PC-9 (cell line): ENCODE measurements around the gene ZSCAN9. TPM values are rescaled to one million over a fixed set of nuclear protein-coding genes. Genes with fewer than 3 reads are reported as not detected.

ENCODE experiments used
- BruUV-seq: library from RNA; stranded (reverse); fragments of 400-500 nt; replicated peaks from 2 replicates; lab custom pipeline; 2021; lab: Mats Ljungman, UMichigan
- CTCF ChIA-PET: fragments of 300-600 bp; sonication (Branson Sonifier 250); formaldehyde crosslinking; loops from one replicate; lab custom pipeline; 2022; ENCODE audit warnings: antibody characterized with exemption; lab: Charles Lee
- POLR2A ChIA-PET: fragments of 300-600 bp; sonication (Branson Sonifier 250); formaldehyde crosslinking; loops from one replicate; lab custom pipeline; 2022; ENCODE audit warnings: antibody characterized with exemption; ENCODE audit not compliant: unreplicated experiment; lab: Charles Lee
- DNase-seq, 2 experiments: peaks; one replicate each; pipeline versions ENCODE4 v3.0.0 to v3.0.0-alpha.2; 2015 to 2022; ENCODE audit warnings: mixed read lengths in 1 of 2
- H2AFZ ChIP-seq: fragments of 200-600 bp; sonication (generic); 2 replicates; pipeline ENCODE4 v1.8.1; 2017; ENCODE audit warnings: antibody characterized with exemption
- H3F3A ChIP-seq: fragments of 200-600 bp; sonication (generic); 2 replicates; pipeline ENCODE4 v1.8.1; 2017; ENCODE audit warnings: antibody characterized with exemption, mild to moderate bottlenecking, low read depth; ENCODE audit not compliant: insufficient read depth
- H3K27ac ChIP-seq: fragments of 200-600 bp; sonication (generic); 2 replicates; pipeline ENCODE4 v1.6.1; 2016; ENCODE audit warnings: mixed run types
- H3K27me3 ChIP-seq: fragments of 200-600 bp; sonication (generic); 2 replicates; pipeline ENCODE4 v1.6.1; 2016; ENCODE audit warnings: low read depth, mixed run types; ENCODE audit not compliant: insufficient read depth
- H3K36me3 ChIP-seq: fragments of 200-600 bp; sonication (generic); 2 replicates; pipeline ENCODE4 v1.6.1; 2016; ENCODE audit warnings: low read depth, mixed run types
- H3K4me1 ChIP-seq: fragments of 200-600 bp; sonication (generic); replicated peaks from 2 replicates; pipeline ENCODE4 v1.6.1; 2016; ENCODE audit warnings: mixed run types; ENCODE audit not compliant: insufficient read depth
- H3K4me2 ChIP-seq: fragments of 200-600 bp; sonication (generic); 2 replicates; pipeline ENCODE4 v1.6.1; 2017; ENCODE audit warnings: mixed run types
- H3K4me3 ChIP-seq: fragments of 200-600 bp; sonication (generic); 2 replicates; pipeline ENCODE4 v1.6.1; 2016; ENCODE audit warnings: mixed run types
- H3K79me2 ChIP-seq: fragments of 200-600 bp; sonication (generic); 2 replicates; pipeline ENCODE4 v1.6.1; 2017; ENCODE audit warnings: low read depth, mixed run types
- H3K9me2 ChIP-seq: fragments of 200-600 bp; sonication (generic); 2 replicates; pipeline ENCODE4 v1.8.1; 2017; ENCODE audit warnings: mild to moderate bottlenecking; ENCODE audit not compliant: insufficient read depth
- H3K9me3 ChIP-seq: fragments of 200-600 bp; sonication (generic); 2 replicates; pipeline ENCODE4 v1.8.1; 2016; ENCODE audit warnings: low read depth; ENCODE audit not compliant: insufficient read depth
- H4K20me1 ChIP-seq: fragments of 200-600 bp; sonication (generic); 2 replicates; pipeline ENCODE4 v1.8.1; 2017; ENCODE audit not compliant: insufficient read depth
- EZH2 ChIP-seq: fragments of 200-600 bp; sonication (generic); IDR thresholded peaks from 2 replicates; pipeline ENCODE4 v1.8.0; 2017; ENCODE audit warnings: antibody characterized with exemption, low read depth
- intact Hi-C: fragments of 100-400 bp; cut with micrococcal nuclease; formaldehyde crosslinking; loops from one replicate; pipeline ENCODE4 v1.10.0; 2022; ENCODE audit not compliant: unreplicated experiment
- total RNA-seq: library from RNA; stranded (reverse); gene quantifications from 2 replicates; pipeline ENCODE4 v1.2.3, GENCODE V29; 2021
- TF ChIP-seq, protein P1 (sequence below): fragments of 200-600 bp; sonication (generic); conservative IDR thresholded peaks from 2 replicates; pipeline ENCODE4 v1.6.1; 2017; ENCODE audit warnings: mixed run types, antibody characterized with exemption, mild to moderate bottlenecking, moderate library complexity

ZSCAN9 gene
- total RNA-seq, 1 experiment from 2014 or later: 20.4 TPM

DNA sequence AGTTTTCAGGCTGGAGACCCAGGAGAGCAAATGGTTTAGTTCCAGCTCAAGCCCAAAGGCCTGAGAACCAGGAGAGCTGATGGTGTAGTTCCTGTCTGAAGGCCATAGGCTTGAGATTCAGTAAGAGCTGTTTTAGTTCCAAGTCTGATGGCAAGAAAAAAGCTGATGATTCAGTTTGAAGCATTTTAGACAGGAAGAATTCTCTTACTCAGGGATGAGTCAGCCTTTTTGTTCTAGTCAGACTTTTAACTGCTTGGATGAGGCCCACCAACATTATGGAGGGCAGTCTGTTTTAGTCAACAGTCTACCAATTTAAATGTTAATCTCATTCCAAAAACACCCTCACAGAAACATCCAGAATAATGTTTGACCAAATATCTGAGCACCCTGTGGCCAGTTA is 44.4 kb downstream of the ZSCAN9 start:
- H4K20me1 ChIP-seq: no peaks in the 10 kb centered on the region
- H2AFZ ChIP-seq: no peak overlapping the region
- no peaks in the 10 kb centered on the region for H3K27me3 ChIP-seq
- ChIA-PET POLR2A (interaction anchor here (0.5 to 0.7 kb wide), 3 partner anchors 17 to 399 kb away, joined by 3 to 16 read pairs (median 4); partner anchors contain the start of gene ZKSCAN4), CTCF (no interaction called here)
- H3F3A ChIP-seq: peaks cover 11% of the 10 kb centered on the region
- no peak overlapping the region for H3K4me3 ChIP-seq
- peak overlapping the region; percentile 36; the same call in 1 of the 2 replicates for H3K4me2 ChIP-seq
- TF ChIP-seq EZH2: no peak
- TF ChIP-seq, protein P1, sequence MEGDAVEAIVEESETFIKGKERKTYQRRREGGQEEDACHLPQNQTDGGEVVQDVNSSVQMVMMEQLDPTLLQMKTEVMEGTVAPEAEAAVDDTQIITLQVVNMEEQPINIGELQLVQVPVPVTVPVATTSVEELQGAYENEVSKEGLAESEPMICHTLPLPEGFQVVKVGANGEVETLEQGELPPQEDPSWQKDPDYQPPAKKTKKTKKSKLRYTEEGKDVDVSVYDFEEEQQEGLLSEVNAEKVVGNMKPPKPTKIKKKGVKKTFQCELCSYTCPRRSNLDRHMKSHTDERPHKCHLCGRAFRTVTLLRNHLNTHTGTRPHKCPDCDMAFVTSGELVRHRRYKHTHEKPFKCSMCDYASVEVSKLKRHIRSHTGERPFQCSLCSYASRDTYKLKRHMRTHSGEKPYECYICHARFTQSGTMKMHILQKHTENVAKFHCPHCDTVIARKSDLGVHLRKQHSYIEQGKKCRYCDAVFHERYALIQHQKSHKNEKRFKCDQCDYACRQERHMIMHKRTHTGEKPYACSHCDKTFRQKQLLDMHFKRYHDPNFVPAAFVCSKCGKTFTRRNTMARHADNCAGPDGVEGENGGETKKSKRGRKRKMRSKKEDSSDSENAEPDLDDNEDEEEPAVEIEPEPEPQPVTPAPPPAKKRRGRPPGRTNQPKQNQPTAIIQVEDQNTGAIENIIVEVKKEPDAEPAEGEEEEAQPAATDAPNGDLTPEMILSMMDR: no peak
- BruUV-seq: no TSS peak
- H3K36me3 ChIP-seq: peaks cover 5% of the 10 kb centered on the region; the same call in 1 of the 2 replicates
- no peaks in the 10 kb centered on the region for H3K9me2 ChIP-seq
- intact Hi-C loops: loop anchor here (5.0 kb wide), 1 partner anchor 88 kb away; no protein-coding TSS in a partner anchor
- peaks cover 28% of the 10 kb centered on the region for H3K4me1 ChIP-seq
- H3K79me2 ChIP-seq: peaks cover 16% of the 10 kb centered on the region
- H3K9me3 ChIP-seq: no peaks in the 10 kb centered on the region
- DNase-seq: peak in 1 of 2 experiments; percentile 60
- H3K27ac ChIP-seq: no peak overlapping the region

DNA sequence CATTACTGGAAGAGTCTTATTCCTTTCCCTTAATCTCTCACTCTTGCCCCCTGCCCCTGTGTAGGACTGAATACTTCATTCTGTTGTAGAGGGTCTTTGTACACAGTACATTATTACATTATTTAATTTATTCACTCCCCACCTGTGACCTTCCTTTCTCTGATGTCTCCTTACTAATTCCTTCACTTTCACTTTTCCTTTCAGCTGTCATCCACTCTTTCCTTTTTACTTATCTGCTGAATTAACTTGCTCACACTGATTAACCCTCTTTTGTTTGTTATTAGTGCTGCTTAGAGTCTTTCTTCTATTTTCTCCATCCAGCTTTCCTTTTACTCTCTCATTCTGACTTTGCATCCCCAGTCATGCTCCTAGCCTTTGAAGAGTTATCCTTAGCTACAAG is 49.8 kb downstream of the ZSCAN9 start:
- intact Hi-C loops: no loop called here
- POLR2A ChIA-PET: no interaction called here
- H4K20me1 ChIP-seq: no peaks in the 10 kb centered on the region
- no peaks in the 10 kb centered on the region for H3K27me3 ChIP-seq
- no peak overlapping the region for H3K4me3 ChIP-seq
- no peak for DNase-seq
- no peak overlapping the region for H3K4me2 ChIP-seq
- H3K79me2 ChIP-seq: 0 out of 2 replicates have a peak, but pooled peaks cover 4% of the 10 kb centered on the region
- no peaks in the 10 kb centered on the region for H3K9me3 ChIP-seq
- no peak for TF ChIP-seq EZH2
- TF ChIP-seq, protein P1: no peak
- no peaks in the 10 kb centered on the region for H3F3A ChIP-seq
- no peak overlapping the region for H2AFZ ChIP-seq
- H3K9me2 ChIP-seq: no peaks in the 10 kb centered on the region
- CTCF ChIA-PET: no interaction called here
- no TSS peak for BruUV-seq
- H3K4me1 ChIP-seq: no peaks in the 10 kb centered on the region
- H3K36me3 ChIP-seq: peaks cover 5% of the 10 kb centered on the region; the same call in 1 of the 2 replicates
- H3K27ac ChIP-seq: no peak overlapping the region

DNA sequence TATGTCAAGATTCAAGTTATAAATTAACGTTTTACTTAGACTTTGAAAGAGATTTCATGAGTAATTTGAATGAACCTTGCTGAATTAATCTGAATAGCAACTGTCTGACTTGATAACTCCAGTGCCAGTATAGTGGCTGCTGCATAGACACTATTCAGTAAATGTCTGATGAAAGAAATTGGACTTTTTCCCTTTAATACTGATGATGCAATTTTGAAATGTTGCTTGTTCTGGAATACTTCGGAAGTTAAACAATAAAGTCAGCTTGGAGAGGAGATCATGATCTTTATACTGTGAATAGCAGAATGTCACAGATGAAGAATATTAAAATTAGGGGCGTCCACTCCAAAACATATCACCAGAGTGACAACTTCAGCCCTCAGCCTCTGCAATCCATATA is 52.7 kb downstream of the ZSCAN9 start:
- Histone ChIP-seq H3K9me2 (no peaks in the 10 kb centered on the region), H3K9me3 (no peaks in the 10 kb centered on the region), H4K20me1 (no peaks in the 10 kb centered on the region), H3K4me2 (no peak overlapping the region), H3F3A (no peaks in the 10 kb centered on the region), H3K4me1 (peaks cover 11% of the 10 kb centered on the region; the same call in 1 of the 2 replicates), H3K4me3 (no peak overlapping the region), H2AFZ (no peak overlapping the region), H3K27me3 (no peaks in the 10 kb centered on the region), H3K79me2 (no peaks in the 10 kb centered on the region), H3K36me3 (peaks cover 3% of the 10 kb centered on the region; the same call in 1 of the 2 replicates), H3K27ac (no peak overlapping the region)
- intact Hi-C loops: no loop called here
- POLR2A ChIA-PET: no interaction called here
- DNase-seq: no peak
- CTCF ChIA-PET: no interaction called here
- TF ChIP-seq, protein P1: no peak
- no peak for TF ChIP-seq EZH2
- no TSS peak for BruUV-seq
